Thyroid gland (tissue), 4 donors: Measurements from ENCODE around the gene SASH3. TPM values are rescaled to one million over a fixed set of nuclear protein-coding genes. Genes with fewer than 3 reads are reported as not detected.
A peak's percentile ranks its signal among the peaks of the same experiment; 100 is the strongest.

ENCODE experiments used
- DNase-seq, 2 donors: peaks; one replicate each; pipeline ENCODE4 v3.0.0-alpha.2; 2019
- H3K27ac ChIP-seq, 3 donors: fragments of 200-600 bp; sonication (generic); 1 replicate in 2 of 3; 2 replicates in 1 of 3; pipeline ENCODE4 v1.5.1; 2016 to 2019; ENCODE audit warnings: mild to moderate bottlenecking in 1 of 3, moderate library complexity in 1 of 3
- H3K27me3 ChIP-seq: fragments of 200-600 bp; sonication (generic); one replicate; pipeline ENCODE4 v1.5.1; 2019
- H3K36me3 ChIP-seq, 2 donors: fragments of 200-600 bp; sonication (generic); one replicate each; pipeline ENCODE4 v1.5.1; 2016 to 2019
- H3K4me1 ChIP-seq, 2 donors: fragments of 200-600 bp; sonication (generic); one replicate each; pipeline ENCODE4 v1.5.1; 2017 to 2019
- H3K4me3 ChIP-seq, 3 donors: fragments of 200-600 bp; sonication (generic); replicated peaks in 1 of 3; 1 replicate in 2 of 3; 2 replicates in 1 of 3; pipeline ENCODE4 v1.5.1; 2016; ENCODE audit warnings: mild to moderate bottlenecking in 1 of 3
- H3K9me3 ChIP-seq: fragments of 200-600 bp; sonication (generic); one replicate; pipeline ENCODE4 v1.5.1; 2017
- CTCF ChIP-seq, 6 experiments: fragments of 200-600 bp in 3 of 6; fragments of 450-650 bp in 3 of 6; sonication (generic) in 3 of 6; IDR thresholded peaks; one replicate each; pipeline ENCODE4 v1.5.1; 2016 to 2019; ENCODE audit warnings: antibody characterized with exemption in 6 of 6, mild to moderate bottlenecking in 2 of 6, inconsistent platforms in 1 of 6, moderate library complexity in 1 of 6
- POLR2A ChIP-seq, 2 donors: fragments of 450-650 bp; IDR thresholded peaks; one replicate each; pipeline ENCODE4 v1.6.1; 2017; ENCODE audit warnings: antibody characterized with exemption in 2 of 2, mild to moderate bottlenecking in 2 of 2, moderate library complexity in 1 of 2
- WGBS, 2 donors: methylation state at CpG; one replicate each; pipeline ENCODE4 v1.1.5; 2017; 5-methylcytosine and 5-hydroxymethylcytosine counted together
- intact Hi-C: fragments of 100-400 bp; cut with DNase I; formaldehyde crosslinking; loops from one replicate; pipeline ENCODE4 v1.15.1; 2023
- small RNA-seq: library from RNA; depleted of rRNA; stranded (forward); fragments of <200 nt; gene quantifications from one replicate; pipeline ENCODE3, GENCODE V24; 2016
- total RNA-seq, 4 donors: library from RNA; depleted of rRNA; stranded (reverse); fragments of >200 nt; gene quantifications; one replicate each; pipeline ENCODE4 v1.2.3, GENCODE V29; 2016

SASH3 gene
- total RNA-seq, 4 donors from 2014 or later: 1.8 to 7.3 (median 3.0) TPM

- WGBS, 2 donors: 11 to 12% methylated on average over 17 of the region's 17 CpGs
- Histone ChIP-seq H3K4me1 (no peaks in the 10 kb centered on the region), H3K27me3 (no peaks in the 10 kb centered on the region), H3K4me3 (peak overlapping the region in 2 of 3 donors; percentile 52 to 58), H3K36me3 (no peaks in the 10 kb centered on the region), H3K9me3 (no peaks in the 10 kb centered on the region), H3K27ac (peak overlapping the region in 2 of 3 donors; percentile 36 to 67)
- peak; percentile 25 to 29 for DNase-seq
- intact Hi-C loops: no loop called here
- TF ChIP-seq POLR2A (IDR thresholded peaks at IDR 0.05) (no peak), CTCF (IDR thresholded peaks at IDR 0.05) (no peak)
Observed at GRCh38 chrX:129842510-129843208, 62.9 kb downstream of the SASH3 start.

GRCh38 chrX:129843209-129843458, 63.4 kb downstream of the SASH3 start:
- Histone ChIP-seq H3K27ac (peak overlapping the region in 2 of 3 donors; percentile 36 to 67), H3K4me3 (peak overlapping the region; percentile 20 to 58 (median 52)), H3K9me3 (no peaks in the 10 kb centered on the region), H3K4me1 (no peaks in the 10 kb centered on the region), H3K36me3 (no peaks in the 10 kb centered on the region), H3K27me3 (no peaks in the 10 kb centered on the region)
- WGBS, 2 donors: 0% methylated on average over 4 to 6 of the region's 23 CpGs
- TF ChIP-seq CTCF (IDR thresholded peaks at IDR 0.05) (no peak), POLR2A (IDR thresholded peaks at IDR 0.05) (no peak)
- no peak for DNase-seq
- intact Hi-C loops: no loop called here

GRCh38 chrX:129843459-129844306, 63.9 kb downstream of the SASH3 start, which contains the start of gene ZDHHC9:
Gene ZDHHC9, minus strand, starts transcription at chrX:129843886. Its CDS starts 1,941 bp downstream, at chrX:129841945.
- Histone ChIP-seq H3K9me3 (no peaks in the 10 kb centered on the region), H3K27ac (peak within 1 kb of the TSS in 2 of 3 donors; percentile 36 to 67), H3K27me3 (no peaks in the 10 kb centered on the region), H3K4me3 (peak within 1 kb of the TSS; percentile 20 to 58 (median 52)), H3K36me3 (no peaks in the 10 kb centered on the region), H3K4me1 (no peaks in the 10 kb centered on the region)
- peak in 1 of 2 donors; percentile 58 for TF ChIP-seq POLR2A (IDR thresholded peaks at IDR 0.05)
- no peak for TF ChIP-seq CTCF (IDR thresholded peaks at IDR 0.05)
- intact Hi-C loops: no loop called here
- DNase-seq: peak; percentile 81 to 84
- 0% methylated on average over 2 of the region's 72 CpGs; no CpG with 5 or more reads in 1 of the 2 donors for WGBS, 2 donors

Small RNA genes lying within 50 kb of the gene (small RNA-seq; reads per million reads assigned to genes)
- gene RF00017: not detected

Other genes with a start within 250 kb of the SASH3 start
- gene OCRL, start 239.7 kb upstream of the SASH3 start, total RNA-seq: 10 to 100 TPM; 24.3 to 35.6 (median 26.6) TPM
- gene APLN, start 125.0 kb upstream of the SASH3 start, total RNA-seq: under 1 TPM in 2 of 4 donors, not detected in 2; 0.20 to 0.22 TPM
- gene XPNPEP2, start 41.0 kb upstream of the SASH3 start, total RNA-seq: 1 to 10 TPM in 3 of 4 donors, under 1 TPM in 1; 0.88 to 2.5 (median 1.8) TPM
- gene ZDHHC9, start 63.9 kb downstream of the SASH3 start, total RNA-seq: 10 to 100 TPM; 19.7 to 35.6 (median 25.3) TPM
- 10 to 100 TPM; 12.2 to 14.7 (median 13.4) TPM for gene UTP14A, start 126.2 kb downstream of the SASH3 start, total RNA-seq
- 10 to 100 TPM in 1 of 4 donors, 1 to 10 TPM in 3; 4.7 to 12.0 (median 6.2) TPM for gene BCORL1, start 202.7 kb downstream of the SASH3 start, total RNA-seq